GM19043 (cell line): ENCODE results near the gene ERBB4.

ENCODE experiments used
- ATAC-seq: cut with Tn5 transposase; IDR thresholded peaks from one replicate; pipeline ENCODE4 v1.9.1; 2021; ENCODE audit warnings: low read depth; ENCODE audit not compliant: unreplicated experiment

ERBB4 gene

GRCh38 chr2:211948932-211949331 lies 589.7 kb downstream of the ERBB4 start:
- no peak for ATAC-seq

- no peak for ATAC-seq
Observed at GRCh38 chr2:211946960-211947359, 591.6 kb downstream of the ERBB4 start.

- no peak for ATAC-seq
Observed at GRCh38 chr2:211944572-211944971, 594.0 kb downstream of the ERBB4 start.

GRCh38 chr2:211942153-211942552 lies 596.4 kb downstream of the ERBB4 start:
- ATAC-seq = no peak

GRCh38 chr2:211941216-211941747 lies 597.3 kb downstream of the ERBB4 start:
- no peak for ATAC-seq

GRCh38 chr2:211939177-211939576 lies 599.4 kb downstream of the ERBB4 start:
- ATAC-seq = no peak

GRCh38 chr2:211934811-211935210 lies 603.8 kb downstream of the ERBB4 start:
- no peak for ATAC-seq

GRCh38 chr2:211931314-211931713 lies 607.3 kb downstream of the ERBB4 start:
- ATAC-seq = no peak

GRCh38 chr2:211930331-211930730 lies 608.3 kb downstream of the ERBB4 start:
- peak; percentile 65 for ATAC-seq

GRCh38 chr2:211928201-211928600 lies 610.4 kb downstream of the ERBB4 start:
- ATAC-seq = no peak

- no peak for ATAC-seq
Observed at GRCh38 chr2:211923019-211923418, 615.6 kb downstream of the ERBB4 start.

- ATAC-seq = no peak
Observed at GRCh38 chr2:211903961-211904360, 634.6 kb downstream of the ERBB4 start.

- no peak for ATAC-seq
Observed at GRCh38 chr2:211901226-211901846, 637.3 kb downstream of the ERBB4 start.

GRCh38 chr2:211900518-211900917 lies 638.1 kb downstream of the ERBB4 start:
- no peak for ATAC-seq

GRCh38 chr2:211900000-211900399 lies 638.6 kb downstream of the ERBB4 start:
- ATAC-seq = no peak

- ATAC-seq = no peak
Observed at GRCh38 chr2:211898702-211899101, 639.9 kb downstream of the ERBB4 start.

GRCh38 chr2:211881449-211881848 lies 657.2 kb downstream of the ERBB4 start:
- no peak for ATAC-seq

- ATAC-seq = no peak
Observed at GRCh38 chr2:211879323-211879722, 659.3 kb downstream of the ERBB4 start.

GRCh38 chr2:211877061-211877460 lies 661.5 kb downstream of the ERBB4 start:
- ATAC-seq = no peak

GRCh38 chr2:211875488-211875887 lies 663.1 kb downstream of the ERBB4 start:
- no peak for ATAC-seq

- no peak for ATAC-seq
Observed at GRCh38 chr2:211868996-211869533, 669.5 kb downstream of the ERBB4 start.

- peak; percentile 84 for ATAC-seq
Observed at GRCh38 chr2:211867845-211868451, 670.7 kb downstream of the ERBB4 start.
